ENCODE results near the gene GIMD1. TPM values are rescaled to one million over a fixed set of nuclear protein-coding genes. Genes with fewer than 3 reads are reported as not detected.
A peak's percentile ranks its signal among the peaks of the same experiment; 100 is the strongest.

The GIMD1 gene
- total RNA-seq, 1 experiment from 2014 or later = not detected

GRCh38 chr4:106334741-106335470, 33.7 kb downstream of the GIMD1 start:
- Histone ChIP-seq H3K27ac (no peak overlapping the region), H3K9me3 (ENCODE audit: insufficient read depth, low read depth) (no peaks in the 10 kb centered on the region), H3K79me2 (ENCODE audit: low read depth) (no peaks in the 10 kb centered on the region), H3K36me3 (ENCODE audit: low read depth) (peaks cover 11% of the 10 kb centered on the region), H3K4me2 (no peak overlapping the region), H2AFZ (no peak overlapping the region), H3K27me3 (ENCODE audit: insufficient read depth, low read depth) (no peaks in the 10 kb centered on the region), H3F3A (ENCODE audit: insufficient read depth, low read depth) (no peaks in the 10 kb centered on the region), H3K9me2 (ENCODE audit: insufficient read depth) (no peaks in the 10 kb centered on the region), H3K4me3 (no peak overlapping the region), H4K20me1 (ENCODE audit: insufficient read depth) (no peaks in the 10 kb centered on the region), H3K4me1 (replicated peaks; ENCODE audit: insufficient read depth) (no peaks in the 10 kb centered on the region)
- no peak for TF ChIP-seq EZH2 (IDR thresholded peaks at IDR 0.05; ENCODE audit: low read depth)
- TF ChIP-seq, protein P1, sequence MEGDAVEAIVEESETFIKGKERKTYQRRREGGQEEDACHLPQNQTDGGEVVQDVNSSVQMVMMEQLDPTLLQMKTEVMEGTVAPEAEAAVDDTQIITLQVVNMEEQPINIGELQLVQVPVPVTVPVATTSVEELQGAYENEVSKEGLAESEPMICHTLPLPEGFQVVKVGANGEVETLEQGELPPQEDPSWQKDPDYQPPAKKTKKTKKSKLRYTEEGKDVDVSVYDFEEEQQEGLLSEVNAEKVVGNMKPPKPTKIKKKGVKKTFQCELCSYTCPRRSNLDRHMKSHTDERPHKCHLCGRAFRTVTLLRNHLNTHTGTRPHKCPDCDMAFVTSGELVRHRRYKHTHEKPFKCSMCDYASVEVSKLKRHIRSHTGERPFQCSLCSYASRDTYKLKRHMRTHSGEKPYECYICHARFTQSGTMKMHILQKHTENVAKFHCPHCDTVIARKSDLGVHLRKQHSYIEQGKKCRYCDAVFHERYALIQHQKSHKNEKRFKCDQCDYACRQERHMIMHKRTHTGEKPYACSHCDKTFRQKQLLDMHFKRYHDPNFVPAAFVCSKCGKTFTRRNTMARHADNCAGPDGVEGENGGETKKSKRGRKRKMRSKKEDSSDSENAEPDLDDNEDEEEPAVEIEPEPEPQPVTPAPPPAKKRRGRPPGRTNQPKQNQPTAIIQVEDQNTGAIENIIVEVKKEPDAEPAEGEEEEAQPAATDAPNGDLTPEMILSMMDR (conservative IDR thresholded peaks at IDR 0.05) = no peak
- no TSS peak for BruUV-seq (replicated peaks)
- intact Hi-C loops (cut with micrococcal nuclease; ENCODE audit: unreplicated experiment) = no loop called here
- ChIA-PET CTCF (no interaction called here), POLR2A (ENCODE audit: unreplicated experiment) (no interaction called here)
- DNase-seq = no peak

DNA sequence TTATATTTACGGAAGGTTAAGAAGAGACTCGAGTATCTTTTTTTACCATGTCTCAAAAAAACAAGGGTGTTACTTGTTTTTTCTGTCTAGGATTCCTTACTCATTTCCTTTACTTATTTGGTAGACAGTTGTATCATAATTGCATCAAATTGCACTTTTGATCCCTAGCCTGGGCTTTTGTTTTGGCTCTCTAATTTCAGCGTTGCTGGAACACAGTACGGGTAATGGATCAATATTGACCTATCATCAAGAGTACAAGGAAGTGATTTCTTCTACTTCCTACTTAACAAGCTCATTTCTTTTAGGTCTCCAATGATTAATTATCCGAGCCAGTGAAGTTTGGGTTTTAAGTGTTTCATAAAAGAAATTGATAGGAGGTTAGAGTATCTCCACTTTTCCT, 35.4 kb downstream of the GIMD1 start:
- Histone ChIP-seq H3K27ac (no peak overlapping the region), H4K20me1 (ENCODE audit: insufficient read depth) (no peaks in the 10 kb centered on the region), H3K36me3 (ENCODE audit: low read depth) (peaks cover 11% of the 10 kb centered on the region), H3K79me2 (ENCODE audit: low read depth) (no peaks in the 10 kb centered on the region), H3K4me2 (no peak overlapping the region), H3K9me3 (ENCODE audit: insufficient read depth, low read depth) (no peaks in the 10 kb centered on the region), H2AFZ (no peak overlapping the region), H3K4me3 (no peak overlapping the region), H3K27me3 (ENCODE audit: insufficient read depth, low read depth) (no peaks in the 10 kb centered on the region), H3K4me1 (replicated peaks; ENCODE audit: insufficient read depth) (no peaks in the 10 kb centered on the region), H3F3A (ENCODE audit: insufficient read depth, low read depth) (no peaks in the 10 kb centered on the region), H3K9me2 (ENCODE audit: insufficient read depth) (no peaks in the 10 kb centered on the region)
- POLR2A ChIA-PET (ENCODE audit: unreplicated experiment) = no interaction called here
- TF ChIP-seq, protein P1 (conservative IDR thresholded peaks at IDR 0.05) = no peak
- no peak for TF ChIP-seq EZH2 (IDR thresholded peaks at IDR 0.05; ENCODE audit: low read depth)
- intact Hi-C loops (cut with micrococcal nuclease; ENCODE audit: unreplicated experiment) = no loop called here
- DNase-seq = no peak
- CTCF ChIA-PET = no interaction called here
- no TSS peak for BruUV-seq (replicated peaks)

GRCh38 chr4:106329041-106329618, 39.4 kb downstream of the GIMD1 start:
- no peaks in the 10 kb centered on the region for H3K9me3 ChIP-seq (ENCODE audit: insufficient read depth, low read depth)
- H3K79me2 ChIP-seq (ENCODE audit: low read depth) = no peaks in the 10 kb centered on the region
- intact Hi-C loops (cut with micrococcal nuclease; ENCODE audit: unreplicated experiment) = loop anchor here (2.0 kb wide), 1 partner anchor 570 kb away; no protein-coding TSS in a partner anchor
- H3K4me1 ChIP-seq (replicated peaks; ENCODE audit: insufficient read depth) = no peaks in the 10 kb centered on the region
- no peak for DNase-seq
- H3F3A ChIP-seq (ENCODE audit: insufficient read depth, low read depth) = no peaks in the 10 kb centered on the region
- no peaks in the 10 kb centered on the region for H3K27me3 ChIP-seq (ENCODE audit: insufficient read depth, low read depth)
- no peak overlapping the region for H3K4me3 ChIP-seq
- H3K36me3 ChIP-seq (ENCODE audit: low read depth) = peaks cover 5% of the 10 kb centered on the region
- no peaks in the 10 kb centered on the region for H4K20me1 ChIP-seq (ENCODE audit: insufficient read depth)
- H2AFZ ChIP-seq = no peak overlapping the region
- no peak overlapping the region for H3K4me2 ChIP-seq
- TF ChIP-seq EZH2 (IDR thresholded peaks at IDR 0.05; ENCODE audit: low read depth) = no peak
- TF ChIP-seq, protein P1 (conservative IDR thresholded peaks at IDR 0.05) = peak; percentile 65
- no TSS peak for BruUV-seq (replicated peaks)
- H3K27ac ChIP-seq = no peak overlapping the region
- POLR2A ChIA-PET (ENCODE audit: unreplicated experiment) = no interaction called here
- no peaks in the 10 kb centered on the region for H3K9me2 ChIP-seq (ENCODE audit: insufficient read depth)
- CTCF ChIA-PET = no interaction called here
